Activated effector memory CD4-positive, alpha-beta T cell treated with anti-CD3 and anti-CD28 coated beads, Interleukin-2, amount 50 U/mL, for 16 hours (primary cell): ENCODE results near the gene POFUT2.
"Not testable (repeated sequence)": the region's sequence is repeated elsewhere in the genome, so short reads cannot be mapped to it uniquely, and the experiment has no call there.

Experiments used
- DNase-seq: peaks from one replicate; pipeline ENCODE4 v3.0.0-alpha.2; 2020

Gene POFUT2

GRCh38 chr21:45309987-45310381 lies 22.3 kb upstream of the POFUT2 start:
- no peak for DNase-seq

GRCh38 chr21:45309069-45309986 lies 21.6 kb upstream of the POFUT2 start:
- DNase-seq = peak; percentile 77

GRCh38 chr21:45308194-45309068 lies 20.7 kb upstream of the POFUT2 start:
- DNase-seq = no peak

GRCh38 chr21:45307597-45308158 lies 20.0 kb upstream of the POFUT2 start:
- DNase-seq = not testable (repeated sequence)

GRCh38 chr21:45306832-45307571 lies 19.3 kb upstream of the POFUT2 start:
- no peak for DNase-seq

GRCh38 chr21:45306453-45306831 lies 18.7 kb upstream of the POFUT2 start:
- DNase-seq = no peak

DNA sequence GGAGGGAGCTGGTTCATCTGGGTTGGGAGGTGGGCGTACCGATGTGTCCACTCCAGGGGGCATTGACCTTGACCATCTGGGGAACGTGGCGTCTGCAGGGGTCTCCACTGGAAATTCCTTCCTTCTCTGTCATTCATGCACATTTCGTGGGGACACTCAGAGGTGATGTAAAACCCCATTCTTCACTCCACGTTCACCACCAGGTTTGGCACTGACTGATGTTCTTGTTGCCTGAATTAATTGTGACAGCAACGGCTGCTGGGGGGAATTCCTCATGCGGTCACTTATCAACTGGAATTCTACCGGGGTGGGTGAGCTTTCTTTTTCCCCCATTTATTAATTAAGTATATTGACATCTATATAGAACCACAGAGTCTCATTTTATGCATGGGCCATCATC lies 18.1 kb upstream of the POFUT2 start:
- DNase-seq = no peak

DNA sequence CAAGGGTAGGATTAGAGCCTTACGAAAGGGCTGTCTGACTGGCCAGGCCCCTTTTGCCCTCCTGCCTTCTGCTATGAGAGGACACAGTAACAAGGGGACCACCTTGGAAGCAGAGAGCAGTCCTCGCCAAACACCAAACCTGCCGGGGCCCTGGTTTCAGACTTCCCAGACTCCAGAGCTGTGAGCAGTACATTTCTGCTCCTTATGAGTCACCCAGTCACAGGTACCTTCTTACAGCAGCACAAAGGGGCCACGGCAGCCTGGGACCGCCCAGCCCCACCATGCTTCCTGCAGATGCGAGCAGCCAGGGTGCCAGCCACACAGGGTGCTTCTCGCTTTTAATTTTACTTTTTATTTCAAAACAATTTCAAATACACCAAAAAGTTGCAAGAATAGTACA lies 17.2 kb upstream of the POFUT2 start:
- no peak for DNase-seq

- no peak for DNase-seq
Observed at GRCh38 chr21:45304476-45304830, 16.8 kb upstream of the POFUT2 start.

- DNase-seq = no peak
Observed at GRCh38 chr21:45303751-45304475, 16.2 kb upstream of the POFUT2 start.

GRCh38 chr21:45303091-45303615 lies 15.5 kb upstream of the POFUT2 start:
- DNase-seq = no peak

DNA sequence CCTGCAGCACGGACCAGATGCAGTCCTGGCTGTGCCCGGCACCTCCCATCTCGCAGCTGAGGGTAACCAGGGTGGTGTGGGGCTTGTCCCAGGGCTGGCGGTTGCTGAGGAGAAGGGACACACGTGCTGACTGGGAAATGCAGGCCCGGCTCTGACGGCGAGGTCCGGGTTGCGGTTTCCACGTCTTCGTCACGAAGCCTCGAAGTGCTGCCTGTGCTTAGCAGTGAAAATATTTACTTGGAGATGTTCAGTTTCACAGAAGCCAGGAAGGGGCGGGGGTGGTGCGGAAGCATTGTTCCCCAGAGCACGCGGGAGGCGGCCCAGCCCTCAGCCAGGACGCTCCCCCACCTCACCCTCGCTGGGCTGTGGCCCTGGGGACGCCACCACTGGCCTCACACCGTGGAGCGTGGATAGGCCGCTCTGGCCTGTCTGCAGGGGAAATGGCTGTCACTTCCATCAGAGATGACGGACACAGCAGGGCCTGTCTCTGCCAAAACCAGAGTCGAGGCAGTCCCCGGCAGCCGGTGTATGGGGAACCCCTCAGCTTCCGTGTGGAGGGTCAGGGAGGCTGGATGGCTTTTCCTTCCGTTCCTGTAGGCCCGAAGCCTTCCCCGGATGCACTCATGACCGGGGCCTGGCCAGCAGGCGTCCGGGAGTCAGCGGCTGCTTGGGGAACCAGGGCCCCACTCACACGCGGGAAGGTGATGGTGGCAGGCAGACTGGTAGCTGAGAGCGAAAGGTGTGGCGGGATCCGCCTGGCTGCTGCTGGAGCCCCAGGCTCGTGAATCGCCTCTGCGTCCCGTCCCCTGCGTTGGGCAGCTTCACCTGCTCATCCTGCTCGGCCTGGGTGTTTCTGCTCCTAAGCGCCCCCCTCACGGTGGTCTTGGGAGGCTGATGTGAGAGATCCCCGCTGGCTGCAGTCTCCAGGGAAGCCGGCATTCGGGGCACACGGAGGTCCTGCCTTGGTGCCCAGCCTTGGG lies 14.7 kb upstream of the POFUT2 start:
- peak; percentile 83 for DNase-seq

DNA sequence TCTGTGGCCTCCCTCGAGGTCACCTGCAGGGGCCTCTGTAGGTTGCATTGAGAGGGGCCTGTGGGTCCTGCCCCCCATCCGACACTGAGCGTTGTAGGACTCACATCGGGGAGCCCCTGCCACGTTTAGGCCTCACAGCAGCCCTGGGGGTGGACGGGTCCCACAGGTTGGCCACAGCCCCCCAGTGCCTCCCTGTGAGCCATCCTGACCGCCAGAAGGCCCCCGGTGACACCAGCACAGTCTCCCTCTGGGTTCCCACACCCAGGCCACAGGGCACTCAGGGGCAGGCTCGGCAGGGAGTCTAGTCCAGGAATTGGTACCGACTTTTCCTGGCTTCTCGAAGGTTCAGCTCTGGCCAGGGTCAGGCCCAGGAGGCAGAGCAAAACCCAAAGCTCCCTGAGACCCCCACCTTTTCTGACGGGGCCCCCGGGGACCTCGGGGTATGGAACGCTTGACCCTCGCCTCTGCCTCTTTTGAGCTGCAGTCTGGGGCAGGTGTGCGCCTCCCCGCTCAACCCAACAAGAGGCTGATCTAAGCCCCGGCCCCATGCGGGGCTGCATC lies 13.9 kb upstream of the POFUT2 start:
- DNase-seq = no peak

DNA sequence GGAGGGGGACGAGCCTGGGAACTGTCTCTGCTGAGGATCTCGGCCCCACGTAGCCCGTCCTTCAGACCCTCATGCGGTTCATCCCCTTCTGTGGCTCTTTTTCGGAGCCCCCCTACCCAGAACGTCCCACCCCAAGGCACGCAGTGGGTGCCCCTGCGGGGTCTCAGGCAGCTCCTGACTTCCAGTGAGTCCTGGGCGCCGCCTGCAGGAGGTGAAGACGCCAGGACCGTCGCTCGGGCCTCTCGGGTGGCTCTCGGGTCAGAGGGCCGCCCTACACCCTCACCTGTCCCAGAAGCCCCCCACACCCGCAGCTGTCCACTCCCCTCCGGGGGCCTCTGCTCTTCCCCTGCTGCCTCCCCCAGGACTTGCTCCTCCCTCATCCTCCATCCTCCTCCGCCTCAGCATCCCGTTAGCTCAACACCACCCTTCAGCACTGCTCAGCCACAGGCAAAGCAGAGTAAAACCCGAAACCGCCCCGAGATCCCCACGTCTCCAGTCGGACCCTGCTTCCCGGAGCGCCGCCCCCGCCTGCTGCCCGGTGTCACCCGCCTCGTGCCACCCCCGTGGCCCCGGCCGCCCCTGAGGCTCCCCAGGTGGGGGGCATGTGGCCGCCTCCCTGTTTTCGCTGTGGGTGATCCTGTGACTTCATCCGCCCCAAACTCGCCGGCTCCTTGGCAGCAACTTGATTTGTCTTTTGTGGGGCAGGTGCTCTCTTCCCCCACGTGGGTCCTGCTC lies 13.3 kb upstream of the POFUT2 start:
- no peak for DNase-seq

GRCh38 chr21:45299864-45300785 lies 12.4 kb upstream of the POFUT2 start:
- DNase-seq = peak; percentile 25

DNA sequence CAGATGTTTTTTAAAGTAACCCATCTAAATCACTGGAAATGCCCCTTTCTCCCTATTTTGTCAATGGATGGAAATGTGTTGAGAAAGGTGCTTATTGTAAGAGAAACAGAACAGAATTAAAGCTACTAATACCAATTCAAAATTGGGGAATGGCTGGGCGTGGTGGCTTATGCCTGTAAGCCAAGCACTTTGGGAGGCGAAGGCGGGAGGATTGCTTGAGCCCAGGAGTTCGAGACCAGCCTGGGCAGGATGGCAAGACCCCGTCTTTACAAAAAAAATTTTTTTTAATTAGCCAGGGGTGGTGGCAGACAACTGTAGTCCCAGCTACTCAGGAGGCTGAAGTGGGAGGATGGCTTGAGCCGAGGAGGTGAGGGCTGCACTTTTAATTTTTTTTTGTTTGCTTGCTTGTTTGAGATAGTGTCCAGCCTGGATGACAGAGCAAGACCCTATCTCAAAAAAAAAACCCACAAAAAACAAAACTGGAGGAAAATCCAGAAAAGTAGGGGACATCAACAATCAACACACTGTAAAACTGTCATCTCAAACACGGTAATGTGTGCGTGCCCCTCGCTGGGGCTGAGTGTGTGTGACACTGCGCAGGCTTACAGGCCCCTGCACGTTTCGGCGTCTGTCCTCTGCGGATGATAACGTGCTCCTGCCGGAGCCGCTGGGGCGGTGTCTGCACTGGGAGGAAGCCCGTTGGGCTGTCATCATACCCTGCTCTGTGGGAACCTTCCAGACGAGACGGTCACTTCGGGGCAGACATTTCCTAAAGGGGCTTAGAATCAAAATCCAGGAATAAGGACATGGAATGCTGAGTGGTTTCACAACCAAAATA lies 11.6 kb upstream of the POFUT2 start:
- peak; percentile 34 for DNase-seq

- DNase-seq = no peak
Observed at GRCh38 chr21:45297869-45298268, 10.2 kb upstream of the POFUT2 start.
